Liver (tissue), 3 donors: ENCODE measurements around the gene SLC25A39.

ENCODE experiments used
- CTCF ChIP-seq: fragments of 150-350 bp; IDR thresholded peaks from 2 replicates; pipeline ENCODE4 v1.5.1; 2017; ENCODE audit warnings: improper control_type of control experiment, low read depth, low read length; ENCODE audit not compliant: missing input control
- EGR1 ChIP-seq, 2 donors: IDR thresholded peaks; 2 replicates each; pipeline ENCODE4 v1.6.1; 2016 to 2018; ENCODE audit warnings: antibody characterized with exemption in 2 of 2, low read depth in 2 of 2
- FOXA1 ChIP-seq: IDR thresholded peaks from 2 replicates; pipeline ENCODE4 v1.6.1; 2016; ENCODE audit warnings: antibody characterized with exemption
- HNF4A ChIP-seq, 2 donors: conservative IDR thresholded peaks; 2 replicates each; pipeline ENCODE4 v1.6.1; 2016; ENCODE audit warnings: antibody characterized with exemption in 2 of 2, mild to moderate bottlenecking in 2 of 2
- JUND ChIP-seq, 2 donors: IDR thresholded peaks; 2 replicates each; pipeline ENCODE4 v1.6.1; 2016; ENCODE audit warnings: antibody characterized with exemption in 2 of 2
- MAX ChIP-seq: IDR thresholded peaks from 2 replicates; pipeline ENCODE4 v1.6.1; 2016; ENCODE audit warnings: antibody characterized with exemption
- RAD21 ChIP-seq, 2 donors: IDR thresholded peaks; 2 replicates each; pipeline ENCODE4 v1.6.1; 2016; ENCODE audit warnings: antibody characterized with exemption in 2 of 2, mild to moderate bottlenecking in 2 of 2
- REST ChIP-seq: IDR thresholded peaks from 2 replicates; pipeline ENCODE4 v1.6.1; 2016; ENCODE audit warnings: antibody characterized with exemption, mild to moderate bottlenecking
- SP1 ChIP-seq: IDR thresholded peaks from 2 replicates; pipeline ENCODE4 v1.6.1; 2018; ENCODE audit warnings: antibody characterized with exemption, mild to moderate bottlenecking
- TAF1 ChIP-seq: conservative IDR thresholded peaks from 2 replicates; pipeline ENCODE4 v1.6.1; 2016; ENCODE audit warnings: antibody characterized with exemption, mild to moderate bottlenecking
- YY1 ChIP-seq: IDR thresholded peaks from 2 replicates; pipeline ENCODE4 v1.6.1; 2016; ENCODE audit warnings: antibody characterized with exemption, mild to moderate bottlenecking
- ZBTB33 ChIP-seq: IDR thresholded peaks from 2 replicates; pipeline ENCODE4 v1.6.1; 2016; ENCODE audit warnings: antibody characterized with exemption
- donor health status: healthy.
- donor health status: healthy.

GRCh38 chr17:44272321-44272951, 52.2 kb downstream of the SLC25A39 start:
- no peak for TF ChIP-seq CTCF
- TF ChIP-seq ZBTB33: no peak
- TF ChIP-seq YY1: no peak
- no peak for TF ChIP-seq FOXA1
- no peak for TF ChIP-seq REST
- no peak for TF ChIP-seq MAX
- no peak for TF ChIP-seq JUND (IDR thresholded peaks at IDR 0.05)
- TF ChIP-seq SP1: no peak
- no peak for TF ChIP-seq TAF1
- no peak for TF ChIP-seq HNF4A (conservative IDR thresholded peaks at IDR 0.05)
- no peak for TF ChIP-seq RAD21 (IDR thresholded peaks at IDR 0.05)
- TF ChIP-seq EGR1 (IDR thresholded peaks at IDR 0.05; ENCODE audit: low read depth in 2 of 2): no peak
